Endothelial cell of umbilical vein (primary cell): ENCODE results near the gene DHX36.

Source experiments
- CTCF ChIP-seq, 2 donors: IDR thresholded peaks; 1 replicate in 1 of 2; 2 replicates in 1 of 2; pipeline ENCODE4 v1.5.1; 2011; ENCODE audit warnings: low read length in 2 of 2, mild to moderate bottlenecking in 2 of 2, moderate library complexity in 2 of 2, control low read depth in 1 of 2, inconsistent platforms in 1 of 2, low read depth in 1 of 2; ENCODE audit not compliant: insufficient read depth in 1 of 2; ENCODE audit errors: extremely low read depth in 1 of 2
- MAX ChIP-seq: IDR thresholded peaks from 2 replicates; pipeline ENCODE4 v1.6.1; 2011; ENCODE audit not compliant: insufficient read depth, insufficient read length
- POLR2A ChIP-seq: IDR thresholded peaks from 2 replicates; pipeline ENCODE4 v1.6.1; 2012; ENCODE audit warnings: low read depth, mild to moderate bottlenecking, control low read depth, low read length
- POLR2AphosphoS5 ChIP-seq: IDR thresholded peaks from 2 replicates; pipeline ENCODE4 v1.6.1; 2012; ENCODE audit warnings: low read depth, mild to moderate bottlenecking, control low read depth, low read length, moderate library complexity; ENCODE audit not compliant: insufficient read depth

GRCh38 chr3:154323891-154324738, at the start of gene DHX36:
- peak; percentile 90 for TF ChIP-seq POLR2A
- TF ChIP-seq POLR2AphosphoS5, result peak; percentile 87
- TF ChIP-seq MAX, result no peak
- no peak for TF ChIP-seq CTCF (IDR thresholded peaks at IDR 0.05; ENCODE audit: extremely low read depth in 1 of 2, insufficient read depth in 1 of 2, low read depth in 1 of 2, low read length in 2 of 2)
